HepG2 (cell line): ENCODE data around the gene EHD4. TPM values are rescaled to one million over a fixed set of nuclear protein-coding genes. Genes with fewer than 3 reads are reported as not detected.

Experiments used
- ATAD3A ChIP-seq: sonication (generic); formaldehyde crosslinking; IDR thresholded peaks from 2 replicates; pipeline ENCODE4 v1.4.0; 2020; ENCODE audit warnings: missing genetic modification reagents
- ATF5 ChIP-seq: sonication (generic); formaldehyde crosslinking; IDR thresholded peaks from 2 replicates; pipeline ENCODE4 v1.4.0; 2020; ENCODE audit warnings: mild to moderate bottlenecking, low read depth, missing genetic modification reagents
- BORCS8-MEF2B ChIP-seq: sonication (generic); formaldehyde crosslinking; IDR thresholded peaks from 2 replicates; pipeline ENCODE4 v1.8.0; 2022; ENCODE audit warnings: mild to moderate bottlenecking, missing genetic modification reagents
- CREM ChIP-seq, 2 experiments: sonication (generic) in 1 of 2; formaldehyde crosslinking in 1 of 2; IDR thresholded peaks; 2 replicates each; pipeline versions ENCODE4 v1.4.0 to v1.6.1; 2016 to 2020; ENCODE audit warnings: antibody characterized with exemption in 1 of 2, mild to moderate bottlenecking in 1 of 2, missing genetic modification reagents in 1 of 2
- ELF1 ChIP-seq: sonication (generic); formaldehyde crosslinking; IDR thresholded peaks from 2 replicates; pipeline ENCODE4 v1.4.0; 2020; ENCODE audit warnings: missing genetic modification reagents
- HBP1 ChIP-seq: IDR thresholded peaks from 2 replicates; pipeline ENCODE4 v1.6.1; 2016; ENCODE audit warnings: low read depth, control low read depth
- MAFG ChIP-seq: sonication (generic); formaldehyde crosslinking; IDR thresholded peaks from 2 replicates; pipeline ENCODE4 v1.5.1; 2020; ENCODE audit warnings: mild to moderate bottlenecking, missing genetic modification reagents
- NFAT5 ChIP-seq: sonication (generic); formaldehyde crosslinking; IDR thresholded peaks from 2 replicates; pipeline ENCODE4 v1.4.0; 2020; ENCODE audit warnings: missing genetic modification reagents
- PHF20 ChIP-seq: sonication (generic); formaldehyde crosslinking; IDR thresholded peaks from 2 replicates; pipeline ENCODE4 v1.5.0; 2020; ENCODE audit warnings: mild to moderate bottlenecking, missing genetic modification reagents
- PHF5A ChIP-seq: IDR thresholded peaks from one replicate; pipeline ENCODE4 v1.6.1; 2018; ENCODE audit warnings: low read depth, missing genetic modification reagents; ENCODE audit not compliant: unreplicated experiment
- PHF8 ChIP-seq: sonication (generic); formaldehyde crosslinking; IDR thresholded peaks from 2 replicates; pipeline ENCODE4 v1.5.0; 2020; ENCODE audit warnings: missing genetic modification reagents
- RFX3 ChIP-seq: IDR thresholded peaks from 2 replicates; pipeline ENCODE4 v1.6.1; 2016; ENCODE audit warnings: missing biosample characterization, missing genetic modification reagents
- ZC3H4 ChIP-seq: sonication (generic); formaldehyde crosslinking; IDR thresholded peaks from 2 replicates; pipeline ENCODE4 v1.4.0; 2020; ENCODE audit warnings: missing genetic modification reagents, borderline replicate concordance
- ZFP36L2 ChIP-seq: sonication (generic); formaldehyde crosslinking; IDR thresholded peaks from 2 replicates; pipeline ENCODE4 v1.4.0; 2020; ENCODE audit warnings: missing genetic modification reagents
- ZFP91 ChIP-seq: sonication (generic); formaldehyde crosslinking; IDR thresholded peaks from 2 replicates; pipeline ENCODE4 v1.9.0; 2022; ENCODE audit warnings: missing genetic modification reagents, mild to moderate bottlenecking, borderline replicate concordance
- ZNF253 ChIP-seq: sonication (generic); formaldehyde crosslinking; IDR thresholded peaks from 2 replicates; pipeline ENCODE4 v1.8.0; 2022; ENCODE audit warnings: mild to moderate bottlenecking, missing genetic modification reagents, borderline replicate concordance
- ZNF615 ChIP-seq: sonication (generic); formaldehyde crosslinking; IDR thresholded peaks from 2 replicates; pipeline ENCODE4 v1.5.0; 2020; ENCODE audit warnings: mild to moderate bottlenecking, missing genetic modification reagents, borderline replicate concordance
- ZNF672 ChIP-seq: sonication (generic); formaldehyde crosslinking; IDR thresholded peaks from 2 replicates; pipeline ENCODE4 v1.8.1; 2022; ENCODE audit warnings: missing genetic modification reagents
- ZNF790 ChIP-seq: sonication (generic); formaldehyde crosslinking; IDR thresholded peaks from 2 replicates; pipeline ENCODE4 v1.8.0; 2022; ENCODE audit warnings: missing genetic modification reagents, mild to moderate bottlenecking, borderline replicate concordance
- ZNF883 ChIP-seq: sonication (generic); formaldehyde crosslinking; IDR thresholded peaks from 2 replicates; pipeline ENCODE4 v1.5.1; 2020; ENCODE audit warnings: mild to moderate bottlenecking, missing genetic modification reagents; ENCODE audit errors: not compliant biosample characterization
- polyA plus RNA-seq, 8 experiments: library from polyadenylated mRNA; depleted of rRNA in 3 of 8; stranded (reverse) in 7 of 8; unstranded in 1 of 8; fragments of >200 nt; fragmentation: Illumina TruSeq in 4 of 8; extraction: Trizol in 4 of 8; gene quantifications; 2 replicates each; pipeline versions ENCODE4 v1.2.1 to v1.2.3, GENCODE V29; 2011 to 2016; ENCODE audit warnings: low read depth in 4 of 8, missing spikeins in 1 of 8, mixed read lengths in 1 of 8; ENCODE audit not compliant: insufficient read depth in 1 of 8
- total RNA-seq, 5 experiments: library from RNA; depleted of rRNA; stranded (reverse); fragments of >200 nt; fragmentation: Illumina TruSeq; extraction: Trizol; gene quantifications; 2 replicates each; pipeline ENCODE4 v1.2.3, GENCODE V29; 2016; ENCODE audit warnings: low read depth in 1 of 5

The EHD4 gene
- total and polyA plus RNA-seq, 2 of the 13 experiments (the other 11 are each of a cell fraction or from before 2014, with no cell fraction given): 3.1 to 4.8 TPM

GRCh38 chr15:41972253-41973242, at the start of gene EHD4 (continued):
- TF ChIP-seq ATF5 (CRISPR knock-in tag) (0 out of 2 replicates have a peak, but pooled peaks have one; percentile 72), MAFG (CRISPR knock-in tag) (no peak), HBP1 (CRISPR knock-in tag) (peak; percentile 69), ZFP36L2 (no peak), ZNF615 (no peak), ZNF672 (CRISPR knock-in tag) (no peak), RFX3 (no peak), NFAT5 (no peak), PHF8 (CRISPR knock-in tag) (peak; percentile 56), PHF20 (CRISPR knock-in tag) (peak; percentile 60; the same call in 1 of the 2 replicates), PHF5A (no peak), ELF1 (CRISPR knock-in tag) (peak; percentile 85), ZFP91 (peak; percentile 84; the same call in 1 of the 2 replicates), ATAD3A (CRISPR knock-in tag) (no peak), BORCS8-MEF2B (CRISPR knock-in tag) (peak; percentile 70; the same call in 1 of the 2 replicates), ZNF883 (CRISPR knock-in tag) (no peak), ZNF790 (CRISPR knock-in tag) (peak; percentile 75; the same call in 1 of the 2 replicates), ZC3H4 (CRISPR knock-in tag) (no peak), CREM (IDR thresholded peaks at IDR 0.05) (peak; percentile 88), CREM (CRISPR knock-in tag; IDR thresholded peaks at IDR 0.05) (peak; percentile 54; the same call in 1 of the 2 replicates), ZNF253 (CRISPR knock-in tag) (no peak)
